B cell (primary cell): ENCODE data around the gene TLR5. TPM values are rescaled to one million over a fixed set of nuclear protein-coding genes. Genes with fewer than 3 reads are reported as not detected.

Experiments used
- ATAC-seq: fragments of 200-7000 bp; cut with Tn5 transposase; one replicate; pipeline ENCODE4 v1.10.0; 2021; ENCODE audit warnings: low read depth, mild to moderate bottlenecking, moderate number of reproducible peaks, moderate library complexity
- CTCF ChIA-PET: fragments of 350-600 bp; sonication (Branson Sonifier 250); formaldehyde crosslinking; loops from one replicate; lab custom pipeline; 2021; ENCODE audit warnings: antibody characterized with exemption, inconsistent platforms; lab: Charles Lee
- POLR2A ChIA-PET: fragments of 350-600 bp; sonication (Branson Sonifier 250); formaldehyde crosslinking; loops from one replicate; lab custom pipeline; 2021; ENCODE audit warnings: antibody characterized with exemption; lab: Charles Lee
- DNase-seq: peaks from one replicate; pipeline ENCODE4 v3.0.0; 2013
- H2AFZ ChIP-seq: 2 replicates; pipeline ENCODE4 v1.6.1; 2012; ENCODE audit warnings: mild to moderate bottlenecking, low read depth, low read length; ENCODE audit not compliant: insufficient read depth, poor library complexity, severe bottlenecking
- H3K27ac ChIP-seq, 2 donors: 1 replicate in 1 of 2; 2 replicates in 1 of 2; pipeline ENCODE4 v1.5.1; 2012 to 2013; ENCODE audit warnings: low read length in 2 of 2, mild to moderate bottlenecking in 2 of 2, moderate library complexity in 1 of 2
- H3K27me3 ChIP-seq, 4 experiments: fragments of 200-600 bp in 1 of 4; sonication (generic) in 1 of 4; replicated peaks in 1 of 4; 1 replicate in 2 of 4; 2 replicates in 2 of 4; pipeline versions ENCODE4 v1.6.1 to v1.7.0; 2013 to 2016; ENCODE audit warnings: low read length in 3 of 4, mild to moderate bottlenecking in 2 of 4, mixed read lengths in 1 of 4, moderate library complexity in 1 of 4; ENCODE audit not compliant: insufficient read depth in 4 of 4, control insufficient read depth in 3 of 4; ENCODE audit errors: control extremely low read depth in 1 of 4
- H3K36me3 ChIP-seq, 2 experiments: replicated peaks in 1 of 2; 1 replicate in 1 of 2; 2 replicates in 1 of 2; pipeline versions ENCODE4 v1.6.1 to v1.7.1; 2013; ENCODE audit warnings: low read length in 1 of 2; ENCODE audit not compliant: insufficient read depth in 2 of 2, control insufficient read depth in 1 of 2; ENCODE audit errors: control extremely low read depth in 1 of 2, extremely low read depth in 1 of 2
- H3K4me1 ChIP-seq, 2 donors: fragments of 200-600 bp in 1 of 2; sonication (generic) in 1 of 2; 1 replicate in 1 of 2; 2 replicates in 1 of 2; pipeline versions ENCODE4 v1.5.1 to v1.6.1; 2013 to 2017; ENCODE audit warnings: low read length in 2 of 2; ENCODE audit not compliant: control insufficient read depth in 2 of 2, insufficient read depth in 2 of 2
- H3K4me2 ChIP-seq: replicated peaks from 2 replicates; pipeline ENCODE3; 2012; ENCODE audit warnings: mild to moderate bottlenecking, low read depth, low read length; ENCODE audit not compliant: poor library complexity, severe bottlenecking
- H3K4me3 ChIP-seq, 5 experiments: fragments of 200-600 bp in 1 of 5; sonication (generic) in 1 of 5; 1 replicate in 3 of 5; 2 replicates in 2 of 5; pipeline versions ENCODE4 v1.5.1 to v1.7.0; 2011 to 2016; ENCODE audit warnings: low read length in 4 of 5, mild to moderate bottlenecking in 4 of 5, low read depth in 2 of 5, control low read depth in 1 of 5, moderate library complexity in 1 of 5; ENCODE audit not compliant: insufficient read depth in 1 of 5; ENCODE audit errors: control extremely low read depth in 1 of 5, extremely low read depth in 1 of 5
- H3K79me2 ChIP-seq: fragments of 200-600 bp; sonication (generic); one replicate; pipeline ENCODE4 v1.6.0; 2016; ENCODE audit warnings: low read length; ENCODE audit not compliant: control insufficient read depth, insufficient read depth
- H3K9ac ChIP-seq: fragments of 200-600 bp; sonication (generic); 2 replicates; pipeline ENCODE4 v1.6.1; 2017; ENCODE audit warnings: mild to moderate bottlenecking, low read length, moderate library complexity
- H3K9me3 ChIP-seq, 3 donors: one replicate each; pipeline versions ENCODE4 v1.6.1 to v1.7.1; 2013; ENCODE audit warnings: low read length in 2 of 3; ENCODE audit not compliant: control insufficient read depth in 2 of 3, insufficient read depth in 1 of 3; ENCODE audit errors: control extremely low read depth in 1 of 3
- H4K20me1 ChIP-seq: 2 replicates; pipeline ENCODE4 v1.6.0; 2012; ENCODE audit warnings: mild to moderate bottlenecking, low read length; ENCODE audit not compliant: insufficient read depth, control insufficient read depth, poor library complexity, severe bottlenecking
- H3K27ac Mint-ChIP-seq: one replicate; pipeline ENCODE4 v1.8.0; 2021; ENCODE audit warnings: mixed read lengths
- H3K27me3 Mint-ChIP-seq: one replicate; pipeline ENCODE4 v1.8.0; 2021; ENCODE audit warnings: mixed read lengths
- H3K4me1 Mint-ChIP-seq: one replicate; pipeline ENCODE4 v1.8.0; 2021; ENCODE audit warnings: mixed read lengths
- H3K4me3 Mint-ChIP-seq: one replicate; pipeline ENCODE4 v1.8.0; 2021; ENCODE audit warnings: mixed read lengths
- H3K9me3 Mint-ChIP-seq: one replicate; pipeline ENCODE4 v1.8.0; 2022; ENCODE audit warnings: mixed read lengths; ENCODE audit not compliant: insufficient read depth
- CTCF ChIP-seq: fragments of 200-600 bp; IDR thresholded peaks from one replicate; pipeline ENCODE4 v1.8.0; 2022; ENCODE audit warnings: antibody characterized with exemption, mild to moderate bottlenecking
- EZH2 ChIP-seq: IDR thresholded peaks from 2 replicates; pipeline ENCODE4 v1.6.1; 2012; ENCODE audit warnings: borderline replicate concordance, low read depth, mild to moderate bottlenecking, moderate library complexity, low read length; ENCODE audit not compliant: insufficient read depth, poor library complexity, severe bottlenecking
- WGBS: methylation state at CpG from one replicate; pipeline ENCODE4 v1.1.5; 2013; ENCODE audit warnings: missing lambda C conversion rate; ENCODE audit not compliant: insufficient coverage; 5-methylcytosine and 5-hydroxymethylcytosine counted together
- intact Hi-C: fragments of 100-400 bp; cut with micrococcal nuclease; formaldehyde crosslinking; loops from one replicate; pipeline ENCODE4 v1.10.0; 2022
- polyA plus RNA-seq: library from polyadenylated mRNA; depleted of rRNA; stranded (reverse); fragments of >200 nt; gene quantifications from 2 replicates; pipeline ENCODE4 v1.2.3, GENCODE V29; 2012
- total RNA-seq, 2 donors: library from RNA; stranded (reverse); fragments of 120-200 nt in 1 of 2; gene quantifications; 1 replicate in 1 of 2; 2 replicates in 1 of 2; pipeline versions ENCODE4 v1.2.3 to v1.2.4, GENCODE V29; 2013 to 2022

Gene TLR5
- total and polyA plus RNA-seq, 2 donors (not counting 1 experiment from before 2014, with no cell fraction given), result 0.21 TPM; not detected in 1

GRCh38 chr1:223068900-223069665, 74.0 kb downstream of the TLR5 start:
- Histone ChIP-seq H3K9me3 (no peaks in the 10 kb centered on the region), H4K20me1 (no peaks in the 10 kb centered on the region), H3K4me1 (no peaks in the 10 kb centered on the region), H2AFZ (no peak overlapping the region), H3K27me3 (peaks cover 0 to 5% (median 2%) of the 10 kb centered on the region in 4 experiments), H3K4me2 (no peak overlapping the region), H3K9ac (no peak overlapping the region), H3K27ac (no peak overlapping the region), H3K79me2 (no peaks in the 10 kb centered on the region), H3K36me3 (no peaks in the 10 kb centered on the region), H3K4me3 (no peak overlapping the region)
- 100% methylated on average over 1 of the region's 4 CpGs for WGBS
- CTCF ChIA-PET, result interaction anchor here (1.3 kb wide), 1 partner anchor 21 kb away, joined by 4 read pairs; no protein-coding TSS in a partner anchor
- H3K27ac Mint-ChIP-seq, result no peak overlapping the region
- no peak overlapping the region for H3K4me3 Mint-ChIP-seq
- peaks cover 13% of the 10 kb centered on the region for H3K27me3 Mint-ChIP-seq
- TF ChIP-seq CTCF, result no peak
- no peak for TF ChIP-seq EZH2
- H3K4me1 Mint-ChIP-seq, result no peaks in the 10 kb centered on the region
- DNase-seq (no peak), ATAC-seq (no peak)
- POLR2A ChIA-PET, result no interaction called here
- no peaks in the 10 kb centered on the region for H3K9me3 Mint-ChIP-seq
- intact Hi-C loops, result no loop called here

- H3K27me3 Mint-ChIP-seq, result peaks cover 8% of the 10 kb centered on the region
- no peaks in the 10 kb centered on the region for H3K4me1 Mint-ChIP-seq
- DNase-seq (no peak), ATAC-seq (no peak)
- H3K4me3 Mint-ChIP-seq, result no peak overlapping the region
- H3K9me3 Mint-ChIP-seq, result no peaks in the 10 kb centered on the region
- Histone ChIP-seq H3K4me2 (no peak overlapping the region), H3K9me3 (no peaks in the 10 kb centered on the region), H4K20me1 (no peaks in the 10 kb centered on the region), H3K36me3 (no peaks in the 10 kb centered on the region), H3K27ac (no peak overlapping the region), H3K27me3 (peaks cover 0 to 5% (median 0%) of the 10 kb centered on the region in 4 experiments), H3K79me2 (no peaks in the 10 kb centered on the region), H3K9ac (no peak overlapping the region), H3K4me3 (no peak overlapping the region), H2AFZ (no peak overlapping the region), H3K4me1 (no peaks in the 10 kb centered on the region)
- TF ChIP-seq EZH2 (no peak), CTCF (no peak)
- intact Hi-C loops, result no loop called here
- WGBS, result 96% methylated on average over 6 of the region's 6 CpGs
- ChIA-PET CTCF (interaction anchor here (0.9 kb wide), 1 partner anchor 13 kb away, joined by 3 read pairs; no protein-coding TSS in a partner anchor), POLR2A (no interaction called here)
- H3K27ac Mint-ChIP-seq, result no peak overlapping the region
These were observed 75.1 kb downstream of the TLR5 start for GRCh38 chr1:223067914-223068313.
